Measurements from ENCODE around the gene SYAP1. TPM values are rescaled to one million over a fixed set of nuclear protein-coding genes. Genes with fewer than 3 reads are reported as not detected.

Gene SYAP1
- total and polyA plus RNA-seq, 7 donors = 10.9 to 29.4 (median 14.9) TPM

- Histone ChIP-seq H3K4me1 (no peaks in the 10 kb centered on the region), H3K4me3 (peak within 1 kb of the TSS; percentile 87), H3K9me3 (no peaks in the 10 kb centered on the region), H3K27me3 (ENCODE audit: insufficient read depth in 3 of 3, low read length in 2 of 3) (no peaks in the 10 kb centered on the region), H3K27ac (peak within 1 kb of the TSS; percentile 95), H3K36me3 (ENCODE audit: insufficient read depth in 1 of 2, low read depth in 1 of 2) (peaks cover 0 to 19% of the 10 kb centered on the region in 2 donors)
- peak; percentile 98 to 99 (median 99) for ATAC-seq
- TF ChIP-seq, protein P1, sequence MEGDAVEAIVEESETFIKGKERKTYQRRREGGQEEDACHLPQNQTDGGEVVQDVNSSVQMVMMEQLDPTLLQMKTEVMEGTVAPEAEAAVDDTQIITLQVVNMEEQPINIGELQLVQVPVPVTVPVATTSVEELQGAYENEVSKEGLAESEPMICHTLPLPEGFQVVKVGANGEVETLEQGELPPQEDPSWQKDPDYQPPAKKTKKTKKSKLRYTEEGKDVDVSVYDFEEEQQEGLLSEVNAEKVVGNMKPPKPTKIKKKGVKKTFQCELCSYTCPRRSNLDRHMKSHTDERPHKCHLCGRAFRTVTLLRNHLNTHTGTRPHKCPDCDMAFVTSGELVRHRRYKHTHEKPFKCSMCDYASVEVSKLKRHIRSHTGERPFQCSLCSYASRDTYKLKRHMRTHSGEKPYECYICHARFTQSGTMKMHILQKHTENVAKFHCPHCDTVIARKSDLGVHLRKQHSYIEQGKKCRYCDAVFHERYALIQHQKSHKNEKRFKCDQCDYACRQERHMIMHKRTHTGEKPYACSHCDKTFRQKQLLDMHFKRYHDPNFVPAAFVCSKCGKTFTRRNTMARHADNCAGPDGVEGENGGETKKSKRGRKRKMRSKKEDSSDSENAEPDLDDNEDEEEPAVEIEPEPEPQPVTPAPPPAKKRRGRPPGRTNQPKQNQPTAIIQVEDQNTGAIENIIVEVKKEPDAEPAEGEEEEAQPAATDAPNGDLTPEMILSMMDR (IDR thresholded peaks at IDR 0.05) = no peak
- 0% methylated on average over 15 to 57 of the region's 59 CpGs for WGBS, 3 donors
- DNase-seq = peak; percentile 99
- intact Hi-C loops (cut with DNase I) = loop anchor here (5.0 to 10.0 kb wide), 2 partner anchors 61 to 64 kb away; no protein-coding TSS in a partner anchor
These were observed 66.9 kb downstream of the SYAP1 start, which contains the start of gene TXLNG for GRCh38 chrX:16786139-16786790. Gene TXLNG (plus strand): TSS chrX:16786466. CDS start chrX:16786488, 22 bp downstream.

- H3K4me1 ChIP-seq = no peaks in the 10 kb centered on the region
- H3K27me3 ChIP-seq (ENCODE audit: insufficient read depth in 3 of 3, low read length in 2 of 3) = no peaks in the 10 kb centered on the region
- 1 to 11% (median 6%) methylated on average over 11 to 69 of the region's 73 CpGs for WGBS, 3 donors
- intact Hi-C loops (cut with DNase I) = loop anchor here (5.0 to 10.0 kb wide), 2 partner anchors 62 to 65 kb away; no protein-coding TSS in a partner anchor
- TF ChIP-seq, protein P1 (IDR thresholded peaks at IDR 0.05) = no peak
- DNase-seq (peak; percentile 35 to 65), ATAC-seq (peak; percentile 11 to 21 (median 14))
- peak overlapping the region; percentile 95 for H3K27ac ChIP-seq
- H3K4me3 ChIP-seq = peak overlapping the region; percentile 87
- no peaks in the 10 kb centered on the region for H3K9me3 ChIP-seq
- H3K36me3 ChIP-seq (ENCODE audit: insufficient read depth in 1 of 2, low read depth in 1 of 2) = peaks cover 0 to 27% of the 10 kb centered on the region in 2 donors
These were observed 67.7 kb downstream of the SYAP1 start for GRCh38 chrX:16786791-16787735.

DNA sequence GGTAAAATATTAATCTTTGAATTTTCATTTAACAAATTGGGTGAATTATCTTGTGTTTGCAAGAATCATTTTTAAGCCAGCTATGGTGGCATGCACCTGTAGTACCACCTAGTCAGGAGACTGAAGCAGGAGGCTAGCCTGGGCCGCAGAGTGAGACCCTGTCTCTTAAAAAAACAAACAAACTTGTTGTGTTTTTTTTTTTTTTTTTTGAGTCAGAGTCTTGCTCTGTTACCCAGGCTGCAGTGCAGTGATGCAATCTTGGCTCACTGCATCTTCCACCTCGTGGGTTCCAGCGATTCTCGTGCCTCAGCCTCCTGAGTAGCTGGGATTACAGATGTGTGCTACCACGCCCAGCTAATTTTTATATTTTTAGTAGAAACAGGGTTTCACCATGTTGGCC lies 69.1 kb downstream of the SYAP1 start:
- 43 to 64% (median 61%) methylated on average over 5 of the region's 5 CpGs for WGBS, 3 donors
- TF ChIP-seq, protein P1 (IDR thresholded peaks at IDR 0.05) = no peak
- Histone ChIP-seq H3K27ac (no peak overlapping the region), H3K4me1 (no peaks in the 10 kb centered on the region), H3K4me3 (no peak overlapping the region), H3K36me3 (ENCODE audit: insufficient read depth in 1 of 2, low read depth in 1 of 2) (peaks cover 0 to 36% of the 10 kb centered on the region in 2 donors), H3K9me3 (no peaks in the 10 kb centered on the region), H3K27me3 (ENCODE audit: insufficient read depth in 3 of 3, low read length in 2 of 3) (no peaks in the 10 kb centered on the region)
- DNase-seq = peak; percentile 40 to 69
- ATAC-seq = no peak
- intact Hi-C loops (cut with DNase I) = loop anchor here (5.0 to 10.0 kb wide), 2 partner anchors 64 to 66 kb away; no protein-coding TSS in a partner anchor

DNA sequence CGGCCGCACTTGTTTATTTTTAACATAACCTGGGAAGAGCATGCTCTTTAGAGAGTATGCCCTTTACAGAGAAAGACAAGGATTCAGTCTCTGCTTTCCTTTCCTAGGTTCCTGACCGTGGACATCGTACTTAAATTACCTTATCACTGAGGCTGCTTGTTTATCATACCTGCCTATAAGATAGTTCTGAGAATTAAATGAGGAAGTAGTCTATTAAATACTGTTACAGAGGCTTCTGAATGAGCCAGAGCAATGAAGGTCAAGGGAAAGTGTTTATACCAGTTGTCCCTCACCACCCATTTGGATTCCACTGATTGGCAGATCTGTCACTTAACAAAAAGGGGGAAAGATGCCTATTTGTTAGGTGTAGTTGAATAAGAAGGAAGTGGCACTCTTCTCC lies 76.9 kb downstream of the SYAP1 start:
- TF ChIP-seq, protein P1 (IDR thresholded peaks at IDR 0.05) = no peak
- intact Hi-C loops (cut with DNase I) = no loop called here
- DNase-seq (no peak), ATAC-seq (no peak)
- Histone ChIP-seq H3K36me3 (ENCODE audit: insufficient read depth in 1 of 2, low read depth in 1 of 2) (peaks cover 3 to 46% of the 10 kb centered on the region in 2 donors), H3K9me3 (no peaks in the 10 kb centered on the region), H3K27me3 (ENCODE audit: insufficient read depth in 3 of 3, low read length in 2 of 3) (no peaks in the 10 kb centered on the region), H3K4me3 (no peak overlapping the region), H3K4me1 (no peaks in the 10 kb centered on the region), H3K27ac (no peak overlapping the region)
- WGBS, 3 donors = 64 to 91% (median 87%) methylated on average over 4 of the region's 4 CpGs

All from psoas muscle (tissue), 8 donors.